EH (cell line): ENCODE measurements around the gene ZBTB7C.

Experiments
- DNase-seq: peaks from one replicate; pipeline ENCODE4 v3.0.0-alpha.2; 2015; ENCODE audit warnings: low read depth

ZBTB7C gene

GRCh38 chr18:48324651-48325050 lies 84.5 kb downstream of the ZBTB7C start:
- DNase-seq = no peak

- DNase-seq = no peak
Observed at GRCh38 chr18:48323151-48323550, 86.0 kb downstream of the ZBTB7C start.

- no peak for DNase-seq
Observed at GRCh38 chr18:48321536-48321935, 87.6 kb downstream of the ZBTB7C start.

GRCh38 chr18:48321121-48321520 lies 88.1 kb downstream of the ZBTB7C start:
- no peak for DNase-seq

- DNase-seq = no peak
Observed at GRCh38 chr18:48320639-48320945, 88.6 kb downstream of the ZBTB7C start.

- DNase-seq = peak; percentile 82
Observed at GRCh38 chr18:48319801-48320638, 89.2 kb downstream of the ZBTB7C start.

- DNase-seq = no peak
Observed at GRCh38 chr18:48318436-48318835, 90.7 kb downstream of the ZBTB7C start.

- no peak for DNase-seq
Observed at GRCh38 chr18:48317781-48318381, 91.3 kb downstream of the ZBTB7C start.

- no peak for DNase-seq
Observed at GRCh38 chr18:48316177-48316576, 93.0 kb downstream of the ZBTB7C start.

GRCh38 chr18:48314690-48315089 lies 94.5 kb downstream of the ZBTB7C start:
- no peak for DNase-seq

- DNase-seq = no peak
Observed at GRCh38 chr18:48313792-48314191, 95.4 kb downstream of the ZBTB7C start.

- DNase-seq = no peak
Observed at GRCh38 chr18:48312066-48312465, 97.1 kb downstream of the ZBTB7C start.

- DNase-seq = no peak
Observed at GRCh38 chr18:48310999-48311398, 98.2 kb downstream of the ZBTB7C start.

- DNase-seq = no peak
Observed at GRCh38 chr18:48310353-48310752, 98.8 kb downstream of the ZBTB7C start.

- DNase-seq = no peak
Observed at GRCh38 chr18:48308755-48309575, 100.2 kb downstream of the ZBTB7C start.

GRCh38 chr18:48308027-48308635 lies 101.1 kb downstream of the ZBTB7C start:
- DNase-seq = no peak

- no peak for DNase-seq
Observed at GRCh38 chr18:48306838-48307237, 102.3 kb downstream of the ZBTB7C start.

GRCh38 chr18:48304906-48305693 lies 104.1 kb downstream of the ZBTB7C start:
- DNase-seq = no peak

- DNase-seq = no peak
Observed at GRCh38 chr18:48303883-48304282, 105.3 kb downstream of the ZBTB7C start.

GRCh38 chr18:48302736-48303135 lies 106.4 kb downstream of the ZBTB7C start:
- DNase-seq = no peak

GRCh38 chr18:48300463-48300961 lies 108.7 kb downstream of the ZBTB7C start:
- DNase-seq = peak; percentile 30

- no peak for DNase-seq
Observed at GRCh38 chr18:48297139-48297538, 112.0 kb downstream of the ZBTB7C start.
